ENCODE results near the gene MAB21L3. TPM values are rescaled to one million over a fixed set of nuclear protein-coding genes. Genes with fewer than 3 reads are reported as not detected.

The MAB21L3 gene
- total and polyA plus RNA-seq, 2 experiments from 2014 or later = not detected

Other genes with a start within 250 kb of the MAB21L3 start
- 3.8 and 4.0 TPM in 2 replicates for gene SLC22A15, start 134.9 kb upstream of the MAB21L3 start, total RNA-seq (2014; rRNA removed; shearing (Covaris generic))
- gene SLC22A15, start 134.9 kb upstream of the MAB21L3 start, polyA plus RNA-seq (2016; fragmentation: Nextera tagmentation; extraction: Ambion mirVana) = 2.2 and 2.7 TPM in 2 replicates

All from GM23338 (cell line).